ENCODE results near the gene SELENOO. TPM values are rescaled to one million over a fixed set of nuclear protein-coding genes. Genes with fewer than 3 reads are reported as not detected.

The SELENOO gene
- total RNA-seq, 1 donor from 2014 or later = 12.0 TPM

- H3K36me3 ChIP-seq (ENCODE audit: control insufficient read depth, insufficient read depth, low read length) = no peaks in the 10 kb centered on the region
- no peak for TF ChIP-seq CTCF (IDR thresholded peaks at IDR 0.05; ENCODE audit: insufficient read depth, low read length, poor library complexity, severe bottlenecking)
- DNase-seq (ENCODE audit: low read depth) = no peak
- H3K27me3 ChIP-seq (ENCODE audit: control insufficient read depth, insufficient read depth, low read length) = peaks cover 5% of the 10 kb centered on the region
- no peak overlapping the region for H3K4me3 ChIP-seq (ENCODE audit: low read depth, low read length)
These were observed 63.4 kb downstream of the SELENOO start for GRCh38 chr22:50264104-50264745.

DNA sequence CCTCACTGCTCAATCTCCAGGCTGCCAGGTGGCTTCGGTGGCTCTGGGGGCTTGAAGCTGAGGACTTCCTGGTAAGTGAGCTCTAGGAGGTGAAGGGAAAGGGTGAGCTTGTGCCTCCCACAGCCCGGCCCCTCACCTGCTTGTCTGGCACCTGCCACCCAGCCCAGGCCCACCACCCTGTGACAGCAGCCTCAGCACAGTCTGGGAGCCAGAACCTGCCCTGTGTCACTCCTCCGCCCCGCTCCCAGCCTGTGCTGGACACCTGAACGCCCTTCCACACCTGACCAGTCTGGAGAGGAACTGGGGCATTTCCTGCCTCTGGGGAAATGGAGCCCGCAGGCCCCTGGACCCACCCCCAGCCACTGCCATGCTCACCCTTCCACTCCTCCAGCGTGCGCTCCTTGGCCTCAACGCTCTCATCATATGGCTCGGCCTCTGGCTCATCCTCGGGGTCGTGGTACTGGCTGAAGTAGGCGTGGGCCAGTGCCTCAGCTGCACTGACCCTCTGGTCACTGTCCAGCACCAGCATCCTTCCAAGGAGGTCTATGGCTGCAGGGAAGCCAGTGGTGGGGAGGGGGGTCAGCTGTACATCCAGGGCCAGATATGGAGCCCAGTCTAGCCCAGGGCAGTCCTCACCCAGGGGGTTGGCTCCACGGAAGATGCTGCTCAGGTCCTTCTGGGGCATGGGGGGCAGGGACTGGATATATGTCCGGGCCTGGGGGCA is 64.3 kb downstream of the SELENOO start:
- peaks cover 5% of the 10 kb centered on the region for H3K27me3 ChIP-seq (ENCODE audit: control insufficient read depth, insufficient read depth, low read length)
- no peak for TF ChIP-seq CTCF (IDR thresholded peaks at IDR 0.05; ENCODE audit: insufficient read depth, low read length, poor library complexity, severe bottlenecking)
- DNase-seq (ENCODE audit: low read depth) = no peak

DNA sequence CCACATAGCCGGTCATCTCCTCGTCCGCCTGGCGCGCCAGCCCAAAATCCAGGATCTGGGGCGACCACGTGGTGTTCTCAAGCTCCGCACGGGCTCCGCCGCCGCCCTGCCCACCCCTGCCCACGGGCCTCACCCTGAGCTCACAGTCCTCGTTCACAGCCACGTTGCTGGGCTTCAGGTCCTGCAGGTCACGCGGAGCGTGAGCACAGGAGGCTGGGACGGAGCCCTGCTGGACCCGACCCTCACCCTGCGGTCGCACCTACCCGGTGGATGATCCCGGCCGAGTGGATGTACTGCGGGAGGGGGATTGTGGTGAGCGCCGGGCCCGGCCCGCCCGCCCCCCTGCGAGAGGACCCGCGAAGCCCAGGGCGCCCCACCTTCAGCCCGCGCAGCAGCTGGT is 66.2 kb downstream of the SELENOO start:
- no peaks in the 10 kb centered on the region for H3K36me3 ChIP-seq (ENCODE audit: control insufficient read depth, insufficient read depth, low read length)
- no peak for TF ChIP-seq CTCF (IDR thresholded peaks at IDR 0.05; ENCODE audit: insufficient read depth, low read length, poor library complexity, severe bottlenecking)
- peaks cover 5% of the 10 kb centered on the region for H3K27me3 ChIP-seq (ENCODE audit: control insufficient read depth, insufficient read depth, low read length)
- H3K4me3 ChIP-seq (ENCODE audit: low read depth, low read length) = no peak overlapping the region
- DNase-seq (ENCODE audit: low read depth) = no peak

More for the DNA sequence above, 64.3 kb downstream of the SELENOO start:
- Histone ChIP-seq H3K36me3 (ENCODE audit: control insufficient read depth, insufficient read depth, low read length) (no peaks in the 10 kb centered on the region), H3K4me3 (ENCODE audit: low read depth, low read length) (no peak overlapping the region)

Other genes starting within 250 kb of the SELENOO start
- gene PIM3, start 240.2 kb upstream of the SELENOO start, total RNA-seq = 66.9 and 77.3 TPM in 2 replicates
- not detected in 2 replicates for gene IL17REL, start 188.2 kb upstream of the SELENOO start, total RNA-seq
- gene TTLL8, start 142.7 kb upstream of the SELENOO start, total RNA-seq = not detected in 2 replicates
- not detected in 2 replicates for gene MLC1, start 115.6 kb upstream of the SELENOO start, total RNA-seq
- 0.21 and 1.7 TPM in 2 replicates for gene MOV10L1, start 111.0 kb upstream of the SELENOO start, total RNA-seq
- 0.33 and 1.1 TPM in 2 replicates for gene PANX2, start 30.3 kb upstream of the SELENOO start, total RNA-seq
- 60.2 and 73.5 TPM in 2 replicates for gene TRABD, start 15.1 kb upstream of the SELENOO start, total RNA-seq
- gene TUBGCP6, start 44.0 kb downstream of the SELENOO start, total RNA-seq = 27.2 and 33.6 TPM in 2 replicates
- gene HDAC10, start 50.3 kb downstream of the SELENOO start, total RNA-seq = 21.1 and 34.8 TPM in 2 replicates
- 25.5 and 27.3 TPM in 2 replicates for gene MAPK12, start 60.7 kb downstream of the SELENOO start, total RNA-seq
- gene MAPK11, start 69.4 kb downstream of the SELENOO start, total RNA-seq = 11.9 and 12.9 TPM in 2 replicates
- 251 and 302 TPM in 2 replicates for gene PLXNB2, start 106.6 kb downstream of the SELENOO start, total RNA-seq
- gene DENND6B, start 126.0 kb downstream of the SELENOO start, total RNA-seq = 4.5 TPM in 2 replicates
- gene PPP6R2, start 142.3 kb downstream of the SELENOO start, total RNA-seq = 45.2 and 53.4 TPM in 2 replicates